Prostate gland (tissue), 2 donors: ENCODE measurements around the gene CRADD.

Source experiments
- CTCF ChIP-seq, 4 experiments: fragments of 200-600 bp in 2 of 4; fragments of 450-650 bp in 2 of 4; sonication (generic) in 2 of 4; IDR thresholded peaks; 1 replicate in 3 of 4; 2 replicates in 1 of 4; pipeline ENCODE4 v1.5.1; 2016 to 2019; ENCODE audit warnings: antibody characterized with exemption in 4 of 4, mild to moderate bottlenecking in 2 of 4, moderate library complexity in 2 of 4
- POLR2A ChIP-seq: fragments of 450-650 bp; IDR thresholded peaks from one replicate; pipeline ENCODE4 v1.6.1; 2016; ENCODE audit warnings: antibody characterized with exemption, mild to moderate bottlenecking
- POLR2AphosphoS5 ChIP-seq: sonication (generic); formaldehyde crosslinking; IDR thresholded peaks from one replicate; pipeline ENCODE4 v1.6.1; 2017; ENCODE audit warnings: antibody characterized with exemption

GRCh38 chr12:93888964-93889363, 211.8 kb downstream of the CRADD start:
- no peak for TF ChIP-seq POLR2AphosphoS5
- no peak for TF ChIP-seq CTCF (IDR thresholded peaks at IDR 0.05)
- TF ChIP-seq POLR2A: no peak
